ENCODE measurements around the gene COL18A1. TPM values are rescaled to one million over a fixed set of nuclear protein-coding genes. Genes with fewer than 3 reads are reported as not detected.

Gene COL18A1
- total and polyA plus RNA-seq, 2 of the 8 experiments (the other 6 are each of a cell fraction or from before 2014, with no cell fraction given) = 145 to 201 TPM

DNA sequence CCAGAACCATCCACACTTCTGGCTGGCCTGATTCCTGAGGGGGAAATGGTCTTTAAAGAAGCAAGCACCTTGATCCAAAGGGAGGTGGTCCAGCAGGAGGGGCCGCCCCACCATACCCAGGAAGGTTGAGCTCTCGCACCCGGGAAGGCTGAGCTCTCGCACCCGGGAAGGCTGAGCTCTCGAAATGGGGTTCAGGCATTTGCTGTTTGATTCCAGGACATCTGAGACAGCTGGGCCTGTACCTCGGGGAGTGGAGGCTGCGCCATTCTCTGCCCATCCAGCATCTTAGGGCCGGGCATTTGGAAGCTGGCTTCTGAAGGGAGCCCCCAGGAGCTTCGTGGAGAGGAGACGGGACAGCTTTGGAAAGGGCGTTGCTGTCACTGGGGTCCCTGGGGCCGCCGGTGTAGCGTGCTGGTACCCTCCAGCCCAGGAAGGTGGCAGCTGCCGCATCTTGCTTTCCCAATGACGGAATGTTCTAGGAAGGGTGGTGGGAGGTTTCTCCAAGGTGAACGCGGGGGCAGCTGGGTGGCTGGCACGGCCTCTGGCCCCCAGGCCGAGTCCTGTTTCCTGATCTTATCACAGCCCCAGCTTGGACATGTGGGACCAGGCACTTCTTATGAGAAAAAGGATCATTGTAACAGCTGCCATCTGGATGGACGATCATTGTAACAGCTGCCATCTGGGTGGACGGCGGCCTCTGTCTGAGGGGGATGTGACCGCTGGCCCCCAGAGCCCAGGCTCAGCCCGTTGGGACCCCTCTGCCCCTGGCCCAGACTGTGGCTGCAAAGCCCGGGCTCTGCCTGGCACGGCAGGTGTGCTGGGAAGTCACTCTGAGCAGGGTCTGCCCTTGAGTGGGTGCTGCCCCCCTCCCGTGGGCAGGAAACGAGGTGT lies 61.6 kb downstream of the COL18A1 start:
- H2BK5ac ChIP-seq (ENCODE audit: low read depth, low read length) = no peak overlapping the region
- H3K27ac ChIP-seq (ENCODE audit: low read depth, low read length) = no peak overlapping the region
- FAIRE-seq = no peak
- ChIA-PET CTCF (ENCODE audit: partially characterized antibody) (interaction anchor here (0.9 to 1.3 kb wide), 4 partner anchors 9 to 58 kb away, joined by 3 to 4 read pairs (median 3); no protein-coding TSS in a partner anchor), POLR2A (ENCODE audit: partially characterized antibody) (interaction anchor here (1.1 to 1.7 kb wide), 3 partner anchors 12 to 53 kb away, joined by 3 to 4 read pairs (median 3); no protein-coding TSS in a partner anchor)
- no peak overlapping the region for H3K23ac ChIP-seq (ENCODE audit: insufficient read length)
- no peak overlapping the region for H2BK120ac ChIP-seq (replicated peaks; ENCODE audit: low read depth, low read length)
- no peak overlapping the region for H2AFZ ChIP-seq (ENCODE audit: low read length)
- peaks cover 13 to 26% of the 10 kb centered on the region in 2 experiments for H4K20me1 ChIP-seq (replicated peaks in 1 of 2; ENCODE audit: control insufficient read depth in 1 of 2, insufficient read depth in 2 of 2, low read length in 2 of 2)
- peaks cover 0 to 14% (median 2%) of the 10 kb centered on the region in 4 experiments; a peak in 6 of 8 replicates for H3K36me3 ChIP-seq (ENCODE audit: control insufficient read depth in 2 of 4, insufficient read depth in 4 of 4, low read length in 3 of 4)
- no peak overlapping the region for H3K4ac ChIP-seq (replicated peaks; ENCODE audit: insufficient read length, low read depth, low read length)
- peaks cover 0 to 79% of the 10 kb centered on the region in 2 experiments; a peak in 2 of 4 replicates for H3K79me2 ChIP-seq (ENCODE audit: control insufficient read depth in 1 of 2, insufficient read depth in 2 of 2, low read length in 2 of 2)
- no peaks in the 10 kb centered on the region for H3K23me2 ChIP-seq (ENCODE audit: low read depth, low read length)
- no peaks in the 10 kb centered on the region; a peak in 1 of 7 replicates for H3K4me1 ChIP-seq (replicated peaks in 1 of 4; ENCODE audit: control insufficient read depth in 3 of 4, insufficient read depth in 4 of 4, low read length in 3 of 4)
- H4K8ac ChIP-seq (ENCODE audit: extremely low read depth, insufficient read depth, low read length) = no peak overlapping the region
- no peak overlapping the region for H2BK15ac ChIP-seq (ENCODE audit: low read length)
- H2BK20ac ChIP-seq (ENCODE audit: low read length) = no peak overlapping the region
- TF ChIP-seq SRF (IDR thresholded peaks at IDR 0.05; ENCODE audit: low read depth, low read length) (no peak), EZH2 (IDR thresholded peaks at IDR 0.05; ENCODE audit: low read depth, low read length, severe bottlenecking) (no peak)
- H3K9ac ChIP-seq (replicated peaks in 1 of 4; ENCODE audit: extremely low read depth in 1 of 4, low read depth in 3 of 4, low read length in 3 of 4) = no peak overlapping the region
- no peak overlapping the region for H3K14ac ChIP-seq (ENCODE audit: insufficient read length)
- no peak for DNase-seq (ENCODE audit: low read depth in 1 of 2, low spot score in 2 of 2)
- H3K4me3 ChIP-seq (ENCODE audit: extremely low read depth in 1 of 4, insufficient read depth in 2 of 4, low read depth in 3 of 4, low read length in 4 of 4) = no peak overlapping the region
- no peak overlapping the region for H3K56ac ChIP-seq (replicated peaks; ENCODE audit: insufficient read length, low read depth, low read length)
- 92% methylated on average over 30 of the region's 30 CpGs; no CpG with 5 or more reads in 1 of the 2 experiments for WGBS, 2 experiments (ENCODE audit: extremely low coverage in 1 of 2, insufficient coverage in 1 of 2, insufficient read length in 1 of 2, insufficient replicate concordance in 2 of 2, low coverage in 1 of 2, low lambda C conversion rate in 2 of 2, missing lambda C conversion rate in 1 of 2)
- no peak overlapping the region for H4K91ac ChIP-seq (replicated peaks; ENCODE audit: insufficient read length, low read length)
- H3K4me2 ChIP-seq (ENCODE audit: insufficient read depth in 1 of 2, low read depth in 2 of 2, low read length in 2 of 2) = no peak overlapping the region
- H2AK5ac ChIP-seq (ENCODE audit: low read depth, low read length) = no peak overlapping the region
- no peak overlapping the region for H3K18ac ChIP-seq (ENCODE audit: extremely low read depth, low read length)
- no peak overlapping the region for H4K5ac ChIP-seq (ENCODE audit: insufficient read length, low read depth, low read length)
- H2BK12ac ChIP-seq (ENCODE audit: low read depth, low read length) = no peak overlapping the region
- H3K9me3 ChIP-seq (ENCODE audit: insufficient read depth in 2 of 2, low read depth in 1 of 2, low read length in 1 of 2) = no peaks in the 10 kb centered on the region; a peak in 1 of 4 replicates
- no peaks in the 10 kb centered on the region for H3K27me3 ChIP-seq (replicated peaks in 1 of 4; ENCODE audit: control insufficient read depth in 3 of 4, extremely low read depth in 1 of 4, insufficient read depth in 3 of 4, low read length in 3 of 4)
- H3K79me1 ChIP-seq (ENCODE audit: low read depth, low read length) = peaks cover 10% of the 10 kb centered on the region

Data from H1 (cell line).